ENCODE measurements around the gene RAC2. TPM values are rescaled to one million over a fixed set of nuclear protein-coding genes. Genes with fewer than 3 reads are reported as not detected.

The RAC2 gene
- total and polyA plus RNA-seq, 9 of the 15 experiments (the other 6 are each of a cell fraction or from before 2014, with no cell fraction given): 22.7 to 103 (median 43.3) TPM

- TF ChIP-seq TOE1 (IDR thresholded peaks at IDR 0.05; ENCODE audit: borderline replicate concordance) (0 out of 2 replicates have a peak, but pooled peaks have one; percentile 3), TOE1 (CRISPR knock-in tag; IDR thresholded peaks at IDR 0.05; ENCODE audit: borderline replicate concordance, low read depth) (no peak), BMI1 (IDR thresholded peaks at IDR 0.05; ENCODE audit: low read length) (no peak), CBFA2T3 (IDR thresholded peaks at IDR 0.05) (peak; percentile 22; the same call in 1 of the 2 replicates), TEAD1 (CRISPR knock-in tag; IDR thresholded peaks at IDR 0.05) (0 out of 4 replicates have a peak, but pooled peaks of 1 of the 2 experiments have one; percentile 10), CEBPZ (IDR thresholded peaks at IDR 0.05; ENCODE audit: borderline replicate concordance, low read depth, low read length) (no peak), ZNF274 (IDR thresholded peaks at IDR 0.05; ENCODE audit: borderline replicate concordance, low read depth, low read length) (no peak), ELF2 (CRISPR knock-in tag; IDR thresholded peaks at IDR 0.05) (no peak), GTF2A2 (tag; IDR thresholded peaks at IDR 0.05) (no peak), POLR2G (IDR thresholded peaks at IDR 0.05; ENCODE audit: low read depth, low read length) (no peak), ZHX1 (conservative IDR thresholded peaks at IDR 0.05; ENCODE audit: low read length) (no peak), GATAD2A (IDR thresholded peaks at IDR 0.05) (no peak), SMARCA5 (IDR thresholded peaks at IDR 0.05) (no peak), CBFB (CRISPR knock-in tag; IDR thresholded peaks at IDR 0.05) (0 out of 2 replicates have a peak, but pooled peaks have one; percentile 28), KDM5B (IDR thresholded peaks at IDR 0.05; ENCODE audit: insufficient replicate concordance, low read depth, low read length) (no peak), ZNF780A (CRISPR knock-in tag; IDR thresholded peaks at IDR 0.05) (no peak), KDM1A (IDR thresholded peaks at IDR 0.05) (0 out of 4 replicates have a peak, but pooled peaks of 1 of the 2 experiments have one; percentile 8), NRF1 (conservative IDR thresholded peaks at IDR 0.05 in 1 of 2, IDR thresholded peaks at IDR 0.05 in 1 of 2) (peak; percentile 67 to 72; a peak in 3 of 4 replicates), ARID1B (IDR thresholded peaks at IDR 0.05) (peak; percentile 29; the same call in 1 of the 2 replicates), FOXJ2 (tag; IDR thresholded peaks at IDR 0.05) (0 out of 2 replicates have a peak, but pooled peaks have one; percentile 7)
- TF ChIP-seq, protein P1, sequence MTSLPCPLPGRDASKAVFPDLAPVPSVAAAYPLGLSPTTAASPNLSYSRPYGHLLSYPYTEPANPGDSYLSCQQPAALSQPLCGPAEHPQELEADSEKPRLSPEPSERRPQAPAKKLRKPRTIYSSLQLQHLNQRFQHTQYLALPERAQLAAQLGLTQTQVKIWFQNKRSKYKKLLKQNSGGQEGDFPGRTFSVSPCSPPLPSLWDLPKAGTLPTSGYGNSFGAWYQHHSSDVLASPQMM (CRISPR knock-in tag; IDR thresholded peaks at IDR 0.05): no peak
- TF ChIP-seq, protein P2, sequence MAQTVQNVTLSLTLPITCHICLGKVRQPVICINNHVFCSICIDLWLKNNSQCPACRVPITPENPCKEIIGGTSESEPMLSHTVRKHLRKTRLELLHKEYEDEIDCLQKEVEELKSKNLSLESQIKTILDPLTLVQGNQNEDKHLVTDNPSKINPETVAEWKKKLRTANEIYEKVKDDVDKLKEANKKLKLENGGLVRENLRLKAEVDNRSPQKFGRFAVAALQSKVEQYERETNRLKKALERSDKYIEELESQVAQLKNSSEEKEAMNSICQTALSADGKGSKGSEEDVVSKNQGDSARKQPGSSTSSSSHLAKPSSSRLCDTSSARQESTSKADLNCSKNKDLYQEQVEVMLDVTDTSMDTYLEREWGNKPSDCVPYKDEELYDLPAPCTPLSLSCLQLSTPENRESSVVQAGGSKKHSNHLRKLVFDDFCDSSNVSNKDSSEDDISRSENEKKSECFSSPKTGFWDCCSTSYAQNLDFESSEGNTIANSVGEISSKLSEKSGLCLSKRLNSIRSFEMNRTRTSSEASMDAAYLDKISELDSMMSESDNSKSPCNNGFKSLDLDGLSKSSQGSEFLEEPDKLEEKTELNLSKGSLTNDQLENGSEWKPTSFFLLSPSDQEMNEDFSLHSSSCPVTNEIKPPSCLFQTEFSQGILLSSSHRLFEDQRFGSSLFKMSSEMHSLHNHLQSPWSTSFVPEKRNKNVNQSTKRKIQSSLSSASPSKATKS (CRISPR knock-in tag; IDR thresholded peaks at IDR 0.05): no peak
Measured at GRCh38 chr22:37199760-37200108, 44.3 kb downstream of the RAC2 start (continued).

All from K562 (cell line).